BJ (cell line): Measurements from ENCODE around the gene IMPDH2. TPM values are rescaled to one million over a fixed set of nuclear protein-coding genes. Genes with fewer than 3 reads are reported as not detected.

ENCODE experiments used
- CTCF ChIA-PET: fragments of 350-600 bp; formaldehyde crosslinking; extraction: SDS; loops from one replicate; lab custom pipeline; 2021; ENCODE audit warnings: antibody characterized with exemption, inconsistent platforms; lab: Yijun Ruan, JAX
- POLR2A ChIA-PET: fragments of 300-600 bp; sonication (Branson Sonifier 250); formaldehyde crosslinking; extraction: SDS; loops from one replicate; lab custom pipeline; 2021; ENCODE audit warnings: antibody characterized with exemption; lab: Charles Lee
- DNase-seq: peaks from one replicate; pipeline ENCODE4 v3.0.0-alpha.2; 2011; ENCODE audit warnings: low read depth
- H3K27me3 ChIP-seq: 2 replicates; pipeline ENCODE4 v1.6.0; 2011; ENCODE audit warnings: low read length; ENCODE audit not compliant: control insufficient read depth, insufficient read depth
- H3K36me3 ChIP-seq: 2 replicates; pipeline ENCODE4 v1.5.1; 2011; ENCODE audit warnings: low read length; ENCODE audit not compliant: control insufficient read depth, insufficient read depth
- H3K4me3 ChIP-seq: 2 replicates; pipeline ENCODE4 v1.5.1; 2011; ENCODE audit warnings: low read depth, mild to moderate bottlenecking, control low read depth, low read length
- polyA plus RNA-seq: library from polyadenylated mRNA; depleted of rRNA; stranded (reverse); fragments of >200 nt; gene quantifications from 2 replicates; pipeline ENCODE4 v1.2.3, GENCODE V29; 2011; rRNA removed
- small RNA-seq: library from RNA; depleted of rRNA; stranded (forward); fragments of <200 nt; gene quantifications from one replicate; pipeline ENCODE3, GENCODE V24; 2012; ENCODE audit warnings: low replicate concordance, low read depth; ENCODE audit not compliant: insufficient read length
- TF ChIP-seq, protein P1 (sequence below): IDR thresholded peaks from 2 replicates; pipeline ENCODE4 v1.5.1; 2011; ENCODE audit warnings: low read depth, mild to moderate bottlenecking, control low read depth, inconsistent platforms, low read length, moderate library complexity; ENCODE audit not compliant: insufficient read depth

The IMPDH2 gene
- polyA plus RNA-seq, 1 experiment: 395 TPM

GRCh38 chr3:48983096-48983495 lies 46.1 kb downstream of the IMPDH2 start:
- H3K4me3 ChIP-seq: no peak overlapping the region
- ChIA-PET POLR2A (no interaction called here), CTCF (no interaction called here)
- H3K36me3 ChIP-seq: peaks cover 29% of the 10 kb centered on the region
- DNase-seq: no peak
- TF ChIP-seq, protein P1, sequence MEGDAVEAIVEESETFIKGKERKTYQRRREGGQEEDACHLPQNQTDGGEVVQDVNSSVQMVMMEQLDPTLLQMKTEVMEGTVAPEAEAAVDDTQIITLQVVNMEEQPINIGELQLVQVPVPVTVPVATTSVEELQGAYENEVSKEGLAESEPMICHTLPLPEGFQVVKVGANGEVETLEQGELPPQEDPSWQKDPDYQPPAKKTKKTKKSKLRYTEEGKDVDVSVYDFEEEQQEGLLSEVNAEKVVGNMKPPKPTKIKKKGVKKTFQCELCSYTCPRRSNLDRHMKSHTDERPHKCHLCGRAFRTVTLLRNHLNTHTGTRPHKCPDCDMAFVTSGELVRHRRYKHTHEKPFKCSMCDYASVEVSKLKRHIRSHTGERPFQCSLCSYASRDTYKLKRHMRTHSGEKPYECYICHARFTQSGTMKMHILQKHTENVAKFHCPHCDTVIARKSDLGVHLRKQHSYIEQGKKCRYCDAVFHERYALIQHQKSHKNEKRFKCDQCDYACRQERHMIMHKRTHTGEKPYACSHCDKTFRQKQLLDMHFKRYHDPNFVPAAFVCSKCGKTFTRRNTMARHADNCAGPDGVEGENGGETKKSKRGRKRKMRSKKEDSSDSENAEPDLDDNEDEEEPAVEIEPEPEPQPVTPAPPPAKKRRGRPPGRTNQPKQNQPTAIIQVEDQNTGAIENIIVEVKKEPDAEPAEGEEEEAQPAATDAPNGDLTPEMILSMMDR: no peak
- H3K27me3 ChIP-seq: no peaks in the 10 kb centered on the region

- no peak for DNase-seq
- H3K4me3 ChIP-seq: no peak overlapping the region
- H3K27me3 ChIP-seq: no peaks in the 10 kb centered on the region
- ChIA-PET POLR2A (no interaction called here), CTCF (no interaction called here)
- peaks cover 29% of the 10 kb centered on the region for H3K36me3 ChIP-seq
- TF ChIP-seq, protein P1: no peak
These were observed 46.5 kb downstream of the IMPDH2 start for GRCh38 chr3:48982686-48983085.

DNA sequence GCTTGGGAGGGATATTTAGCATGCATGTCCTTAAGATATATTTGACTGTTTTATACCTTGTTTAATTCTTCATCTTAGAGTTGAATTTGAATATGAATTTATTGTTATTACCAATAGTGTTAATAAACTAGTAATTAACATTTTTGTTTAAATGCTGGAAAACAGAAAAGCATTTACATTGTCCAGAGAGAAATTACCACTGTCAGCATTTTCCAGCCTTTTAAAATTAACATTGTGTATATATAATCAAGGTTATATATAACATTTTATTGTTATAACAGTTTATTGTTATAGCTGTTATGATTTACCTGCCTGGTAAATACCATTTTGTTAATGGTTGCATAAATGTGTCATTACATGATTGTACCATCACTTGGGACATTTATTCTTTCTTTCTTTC lies 47.2 kb downstream of the IMPDH2 start:
- Histone ChIP-seq H3K36me3 (peaks cover 32% of the 10 kb centered on the region), H3K27me3 (no peaks in the 10 kb centered on the region), H3K4me3 (no peak overlapping the region)
- ChIA-PET CTCF (no interaction called here), POLR2A (no interaction called here)
- no peak for DNase-seq
- TF ChIP-seq, protein P1: no peak

- ChIA-PET CTCF (interaction anchor here (1.3 kb wide), 1 partner anchor 8 kb away, joined by 4 read pairs; no protein-coding TSS in a partner anchor), POLR2A (no interaction called here)
- Histone ChIP-seq H3K27me3 (no peaks in the 10 kb centered on the region), H3K4me3 (no peak overlapping the region), H3K36me3 (peaks cover 30% of the 10 kb centered on the region)
- no peak for DNase-seq
- TF ChIP-seq, protein P1: no peak
These were observed 48.9 kb downstream of the IMPDH2 start for GRCh38 chr3:48980295-48980694.

DNA sequence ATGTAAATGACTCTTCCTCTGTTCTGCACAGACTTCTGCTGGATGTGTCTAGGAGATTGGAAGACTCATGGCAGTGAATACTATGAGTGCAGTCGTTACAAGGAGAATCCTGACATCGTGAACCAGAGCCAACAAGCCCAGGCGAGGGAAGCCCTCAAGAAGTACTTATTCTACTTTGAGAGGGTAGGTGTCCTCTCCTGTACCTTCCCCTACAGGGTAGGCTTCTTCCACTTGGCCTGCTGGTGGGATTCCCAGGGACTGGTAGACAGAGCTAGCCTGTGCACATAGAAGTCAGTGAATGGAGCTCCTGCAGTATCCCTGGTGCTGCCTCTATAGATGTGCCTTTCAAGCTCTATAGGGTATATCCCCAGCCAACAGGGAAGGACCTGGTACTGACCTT lies 49.7 kb downstream of the IMPDH2 start:
- H3K4me3 ChIP-seq: no peak overlapping the region
- ChIA-PET CTCF (interaction anchor here (0.6 to 1.3 kb wide), 2 partner anchors 9 to 13 kb away, joined by 3 to 4 read pairs; no protein-coding TSS in a partner anchor), POLR2A (no interaction called here)
- H3K36me3 ChIP-seq: peaks cover 31% of the 10 kb centered on the region
- no peaks in the 10 kb centered on the region for H3K27me3 ChIP-seq
- TF ChIP-seq, protein P1: no peak
- no peak for DNase-seq

Small RNA genes lying within 50 kb of the gene (small RNA-seq; reads per million reads assigned to genes)
- gene MIR191 (18,023 reads per million, percentile 99 among the genes with 10 or more reads in this experiment), gene MIR425 (2,037 reads per million, percentile 97 among the genes with 10 or more reads in this experiment)

Other genes with a start within 250 kb of the IMPDH2 start
- gene PRKAR2A, start 181.5 kb downstream of the IMPDH2 start, polyA plus RNA-seq: 9.0 and 15.3 TPM in 2 replicates
- 20.4 and 30.2 TPM in 2 replicates for gene SLC25A20, start 130.5 kb downstream of the IMPDH2 start, polyA plus RNA-seq
- 72.6 and 96.7 TPM in 2 replicates for gene ARIH2, start 110.6 kb downstream of the IMPDH2 start, polyA plus RNA-seq
- gene P4HTM, start 39.2 kb downstream of the IMPDH2 start, polyA plus RNA-seq: 25.8 and 38.4 TPM in 2 replicates
- gene WDR6, start 22.0 kb downstream of the IMPDH2 start, polyA plus RNA-seq: 100 and 164 TPM in 2 replicates
- 46.8 and 59.6 TPM in 2 replicates for gene DALRD3, start 10.8 kb downstream of the IMPDH2 start, polyA plus RNA-seq
- 65.1 and 89.5 TPM in 2 replicates for gene NDUFAF3, start 7.3 kb downstream of the IMPDH2 start, polyA plus RNA-seq
- gene QRICH1, start 64.7 kb upstream of the IMPDH2 start, polyA plus RNA-seq: 51.8 and 77.3 TPM in 2 replicates
- 221 and 339 TPM in 2 replicates for gene QARS1, start 75.4 kb upstream of the IMPDH2 start, polyA plus RNA-seq
- gene USP19, start 91.4 kb upstream of the IMPDH2 start, polyA plus RNA-seq: 32.9 and 54.6 TPM in 2 replicates
- gene LAMB2, start 103.7 kb upstream of the IMPDH2 start, polyA plus RNA-seq: 967 and 1,544 TPM in 2 replicates
- 23.1 and 33.3 TPM in 2 replicates for gene CCDC71, start 136.9 kb upstream of the IMPDH2 start, polyA plus RNA-seq
- 33.8 and 47.8 TPM in 2 replicates for gene KLHDC8B, start 142.2 kb upstream of the IMPDH2 start, polyA plus RNA-seq
- gene C3orf62, start 247.8 kb upstream of the IMPDH2 start, polyA plus RNA-seq: 2.1 TPM in 2 replicates